ENCODE measurements around the gene SLC18A3.

SLC18A3 gene

DNA sequence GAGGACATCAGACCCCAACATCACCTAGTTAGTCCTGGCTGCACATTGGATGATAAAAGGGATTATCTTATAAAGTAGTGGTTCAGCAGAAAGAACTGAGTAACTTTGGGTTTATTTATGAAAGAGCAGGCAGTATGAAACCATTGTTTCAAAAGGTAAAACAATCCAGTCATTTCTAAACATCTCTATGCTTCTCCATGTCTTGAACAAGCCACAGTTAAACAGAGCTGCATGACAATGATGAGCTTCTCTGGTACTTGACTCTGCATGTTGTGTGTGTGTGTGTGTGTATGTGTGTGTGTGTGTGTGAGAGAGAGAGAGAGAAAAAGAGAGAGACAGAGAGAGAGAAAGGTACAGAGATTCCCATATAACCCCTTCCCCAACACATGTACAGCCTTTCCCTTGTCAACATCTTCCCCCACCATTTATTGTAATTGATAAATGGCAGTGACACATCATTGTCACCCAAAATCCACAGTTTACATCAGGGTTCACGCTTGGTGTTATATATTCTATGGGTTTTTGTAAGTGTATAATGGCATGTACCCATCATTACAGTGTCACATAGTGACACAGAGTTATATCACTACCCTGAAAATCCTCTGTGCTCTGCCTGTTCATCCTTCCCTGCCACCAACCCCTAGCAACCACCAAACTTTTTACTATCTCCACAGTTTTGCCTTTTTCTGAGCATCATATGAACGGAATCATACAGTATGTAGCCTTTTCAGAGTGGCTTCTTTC is 32.8 kb upstream of the SLC18A3 start:
- H3K4me3 ChIP-seq (ENCODE audit: low read depth, low read length), result no peak overlapping the region
- no peak overlapping the region for H3K27ac ChIP-seq
- H2AFZ ChIP-seq, result no peak overlapping the region
- no peaks in the 10 kb centered on the region for H3K9me3 ChIP-seq (ENCODE audit: control insufficient read depth, low read length)
- H3K79me2 ChIP-seq, result no peaks in the 10 kb centered on the region
- H3K36me3 ChIP-seq (ENCODE audit: control insufficient read depth, insufficient read depth, low read length), result no peaks in the 10 kb centered on the region
- no peaks in the 10 kb centered on the region for H3K4me1 ChIP-seq
- no peak overlapping the region for H3K9ac ChIP-seq
- no peak overlapping the region for H3K4me2 ChIP-seq (ENCODE audit: low read length)
- no peaks in the 10 kb centered on the region for H3K27me3 ChIP-seq (ENCODE audit: control insufficient read depth, insufficient read depth, low read length)
- TF ChIP-seq, protein P1, sequence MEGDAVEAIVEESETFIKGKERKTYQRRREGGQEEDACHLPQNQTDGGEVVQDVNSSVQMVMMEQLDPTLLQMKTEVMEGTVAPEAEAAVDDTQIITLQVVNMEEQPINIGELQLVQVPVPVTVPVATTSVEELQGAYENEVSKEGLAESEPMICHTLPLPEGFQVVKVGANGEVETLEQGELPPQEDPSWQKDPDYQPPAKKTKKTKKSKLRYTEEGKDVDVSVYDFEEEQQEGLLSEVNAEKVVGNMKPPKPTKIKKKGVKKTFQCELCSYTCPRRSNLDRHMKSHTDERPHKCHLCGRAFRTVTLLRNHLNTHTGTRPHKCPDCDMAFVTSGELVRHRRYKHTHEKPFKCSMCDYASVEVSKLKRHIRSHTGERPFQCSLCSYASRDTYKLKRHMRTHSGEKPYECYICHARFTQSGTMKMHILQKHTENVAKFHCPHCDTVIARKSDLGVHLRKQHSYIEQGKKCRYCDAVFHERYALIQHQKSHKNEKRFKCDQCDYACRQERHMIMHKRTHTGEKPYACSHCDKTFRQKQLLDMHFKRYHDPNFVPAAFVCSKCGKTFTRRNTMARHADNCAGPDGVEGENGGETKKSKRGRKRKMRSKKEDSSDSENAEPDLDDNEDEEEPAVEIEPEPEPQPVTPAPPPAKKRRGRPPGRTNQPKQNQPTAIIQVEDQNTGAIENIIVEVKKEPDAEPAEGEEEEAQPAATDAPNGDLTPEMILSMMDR (IDR thresholded peaks at IDR 0.05), result no peak

DNA sequence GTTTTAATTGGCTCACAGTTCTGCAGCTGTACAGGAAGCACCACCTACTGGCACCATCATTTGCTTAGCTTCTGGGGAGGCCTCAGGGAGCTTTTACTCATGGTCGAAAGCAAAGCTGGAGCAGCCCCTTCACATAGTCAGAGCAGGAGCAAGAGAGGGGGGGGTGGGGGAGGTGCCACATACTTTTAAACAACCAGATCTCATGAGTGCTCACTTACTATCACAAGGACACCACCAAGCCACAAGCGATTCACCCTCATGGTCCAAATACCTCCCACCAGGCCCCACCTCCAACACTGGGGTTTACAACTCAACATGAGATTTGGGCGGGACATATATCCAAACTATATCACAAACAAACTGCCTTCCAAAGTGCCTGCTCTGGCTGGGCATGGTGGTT is 31.7 kb upstream of the SLC18A3 start:
- no peaks in the 10 kb centered on the region for H3K27me3 ChIP-seq (ENCODE audit: control insufficient read depth, insufficient read depth, low read length)
- no peaks in the 10 kb centered on the region for H3K36me3 ChIP-seq (ENCODE audit: control insufficient read depth, insufficient read depth, low read length)
- TF ChIP-seq, protein P1 (IDR thresholded peaks at IDR 0.05), result no peak
- no peak overlapping the region for H3K4me3 ChIP-seq (ENCODE audit: low read depth, low read length)
- no peaks in the 10 kb centered on the region for H3K4me1 ChIP-seq
- no peaks in the 10 kb centered on the region for H3K79me2 ChIP-seq
- no peak overlapping the region for H3K4me2 ChIP-seq (ENCODE audit: low read length)
- H2AFZ ChIP-seq, result no peak overlapping the region
- H3K9me3 ChIP-seq (ENCODE audit: control insufficient read depth, low read length), result no peaks in the 10 kb centered on the region
- no peak overlapping the region for H3K27ac ChIP-seq
- no peak overlapping the region for H3K9ac ChIP-seq

DNA sequence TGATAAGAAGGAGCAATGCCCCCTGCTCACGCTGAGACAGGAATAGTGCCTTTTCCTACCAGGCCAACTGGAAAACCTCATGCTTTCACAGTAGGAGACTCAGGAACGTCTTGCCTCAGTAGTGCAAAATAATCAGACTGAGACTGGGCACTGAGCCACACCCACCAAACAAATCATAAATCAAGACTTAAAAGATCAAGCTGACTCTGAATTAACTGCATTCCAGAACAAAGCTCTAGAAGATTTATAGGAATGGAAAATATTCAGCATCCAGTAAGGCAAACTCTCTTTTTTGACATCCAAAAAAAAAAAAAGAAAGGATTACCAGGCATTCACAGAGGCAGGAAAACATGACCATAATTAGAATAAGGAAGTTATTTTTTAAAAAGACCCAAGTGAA is 30.5 kb upstream of the SLC18A3 start:
- H3K9me3 ChIP-seq (ENCODE audit: control insufficient read depth, low read length), result no peaks in the 10 kb centered on the region
- no peak overlapping the region for H3K9ac ChIP-seq
- H3K36me3 ChIP-seq (ENCODE audit: control insufficient read depth, insufficient read depth, low read length), result no peaks in the 10 kb centered on the region
- no peak overlapping the region for H3K4me3 ChIP-seq (ENCODE audit: low read depth, low read length)
- no peaks in the 10 kb centered on the region for H3K79me2 ChIP-seq
- no peak overlapping the region for H3K27ac ChIP-seq
- no peaks in the 10 kb centered on the region for H3K4me1 ChIP-seq
- no peak overlapping the region for H3K4me2 ChIP-seq (ENCODE audit: low read length)
- H2AFZ ChIP-seq, result no peak overlapping the region
- no peaks in the 10 kb centered on the region for H3K27me3 ChIP-seq (ENCODE audit: control insufficient read depth, insufficient read depth, low read length)
- TF ChIP-seq, protein P1 (IDR thresholded peaks at IDR 0.05), result no peak

DNA sequence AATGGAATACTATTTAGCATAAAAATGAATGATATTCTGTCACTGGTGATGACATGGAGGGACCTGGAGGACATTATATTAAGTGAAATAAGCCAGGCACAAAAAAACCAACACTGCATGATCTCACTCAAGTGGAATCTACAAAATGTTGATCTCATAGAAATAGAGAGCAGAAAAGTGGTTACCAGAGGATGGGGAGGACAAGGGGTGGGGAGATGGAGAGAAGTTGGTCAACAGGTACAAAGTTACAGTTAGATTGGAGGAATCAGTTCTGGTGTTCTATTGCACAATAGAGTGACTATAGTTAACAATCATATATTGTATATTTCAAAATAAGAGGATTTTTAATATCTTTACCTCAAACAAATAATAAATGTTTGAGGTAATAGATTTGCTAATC is 24.7 kb upstream of the SLC18A3 start:
- H3K9me3 ChIP-seq (ENCODE audit: control insufficient read depth, low read length), result no peaks in the 10 kb centered on the region
- no peak overlapping the region for H3K4me3 ChIP-seq (ENCODE audit: low read depth, low read length)
- TF ChIP-seq, protein P1 (IDR thresholded peaks at IDR 0.05), result no peak
- no peaks in the 10 kb centered on the region for H3K27me3 ChIP-seq (ENCODE audit: control insufficient read depth, insufficient read depth, low read length)
- no peak overlapping the region for H3K9ac ChIP-seq
- no peak overlapping the region for H3K4me2 ChIP-seq (ENCODE audit: low read length)
- no peaks in the 10 kb centered on the region for H3K79me2 ChIP-seq
- H3K27ac ChIP-seq, result no peak overlapping the region
- no peaks in the 10 kb centered on the region for H3K36me3 ChIP-seq (ENCODE audit: control insufficient read depth, insufficient read depth, low read length)
- no peak overlapping the region for H2AFZ ChIP-seq
- H3K4me1 ChIP-seq, result no peaks in the 10 kb centered on the region

DNA sequence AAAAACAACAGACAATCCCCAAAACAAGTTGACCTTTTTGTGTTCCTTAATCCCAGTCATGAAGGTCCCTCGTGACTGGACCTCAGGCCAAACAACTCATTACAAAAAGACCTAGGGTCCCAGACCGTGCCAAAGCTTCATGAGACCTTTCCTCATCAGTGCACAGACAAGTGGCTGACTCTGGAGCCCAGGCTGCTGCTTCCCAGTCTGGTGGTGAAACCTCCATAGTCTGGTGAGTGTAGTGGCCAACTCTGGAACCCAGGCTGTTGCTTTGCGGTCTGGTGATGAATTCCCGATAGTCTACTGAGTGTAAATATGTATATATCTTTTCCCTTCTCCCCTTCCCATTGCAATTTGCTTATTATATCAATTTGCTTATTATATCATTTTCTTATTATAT is 22.1 kb upstream of the SLC18A3 start:
- H3K27ac ChIP-seq, result no peak overlapping the region
- H3K4me3 ChIP-seq (ENCODE audit: low read depth, low read length), result no peak overlapping the region
- TF ChIP-seq, protein P1 (IDR thresholded peaks at IDR 0.05), result no peak

More for the DNA sequence above, 22.1 kb upstream of the SLC18A3 start:
- H3K36me3 ChIP-seq (ENCODE audit: control insufficient read depth, insufficient read depth, low read length), result no peaks in the 10 kb centered on the region
- no peaks in the 10 kb centered on the region for H3K79me2 ChIP-seq
- H3K4me2 ChIP-seq (ENCODE audit: low read length), result no peak overlapping the region
- no peaks in the 10 kb centered on the region for H3K4me1 ChIP-seq
- H3K9me3 ChIP-seq (ENCODE audit: control insufficient read depth, low read length), result no peaks in the 10 kb centered on the region
- no peaks in the 10 kb centered on the region for H3K27me3 ChIP-seq (ENCODE audit: control insufficient read depth, insufficient read depth, low read length)
- no peak overlapping the region for H2AFZ ChIP-seq
- no peak overlapping the region for H3K9ac ChIP-seq
